Thyroid gland (tissue), 4 donors: Measurements from ENCODE around the gene KCNQ1OT1.

ENCODE experiments used
- POLR2A ChIP-seq, 2 donors: fragments of 450-650 bp; IDR thresholded peaks; one replicate each; pipeline ENCODE4 v1.6.1; 2017; ENCODE audit warnings: antibody characterized with exemption in 2 of 2, mild to moderate bottlenecking in 2 of 2, moderate library complexity in 1 of 2
- TF ChIP-seq, protein P1 (sequence below), 6 experiments: fragments of 200-600 bp in 3 of 6; fragments of 450-650 bp in 3 of 6; sonication (generic) in 3 of 6; IDR thresholded peaks; one replicate each; pipeline ENCODE4 v1.5.1; 2016 to 2019; ENCODE audit warnings: antibody characterized with exemption in 6 of 6, mild to moderate bottlenecking in 2 of 6, inconsistent platforms in 1 of 6, moderate library complexity in 1 of 6

- TF ChIP-seq, protein P1, sequence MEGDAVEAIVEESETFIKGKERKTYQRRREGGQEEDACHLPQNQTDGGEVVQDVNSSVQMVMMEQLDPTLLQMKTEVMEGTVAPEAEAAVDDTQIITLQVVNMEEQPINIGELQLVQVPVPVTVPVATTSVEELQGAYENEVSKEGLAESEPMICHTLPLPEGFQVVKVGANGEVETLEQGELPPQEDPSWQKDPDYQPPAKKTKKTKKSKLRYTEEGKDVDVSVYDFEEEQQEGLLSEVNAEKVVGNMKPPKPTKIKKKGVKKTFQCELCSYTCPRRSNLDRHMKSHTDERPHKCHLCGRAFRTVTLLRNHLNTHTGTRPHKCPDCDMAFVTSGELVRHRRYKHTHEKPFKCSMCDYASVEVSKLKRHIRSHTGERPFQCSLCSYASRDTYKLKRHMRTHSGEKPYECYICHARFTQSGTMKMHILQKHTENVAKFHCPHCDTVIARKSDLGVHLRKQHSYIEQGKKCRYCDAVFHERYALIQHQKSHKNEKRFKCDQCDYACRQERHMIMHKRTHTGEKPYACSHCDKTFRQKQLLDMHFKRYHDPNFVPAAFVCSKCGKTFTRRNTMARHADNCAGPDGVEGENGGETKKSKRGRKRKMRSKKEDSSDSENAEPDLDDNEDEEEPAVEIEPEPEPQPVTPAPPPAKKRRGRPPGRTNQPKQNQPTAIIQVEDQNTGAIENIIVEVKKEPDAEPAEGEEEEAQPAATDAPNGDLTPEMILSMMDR (IDR thresholded peaks at IDR 0.05), result no peak
- no peak for TF ChIP-seq POLR2A (IDR thresholded peaks at IDR 0.05)
Measured at GRCh38 chr11:2747248-2748027, 47.6 kb upstream of the KCNQ1OT1 start.
